Left ventricle myocardium inferior (tissue), 1 donor: ENCODE measurements around the gene GREB1. TPM values are rescaled to one million over a fixed set of nuclear protein-coding genes. Genes with fewer than 3 reads are reported as not detected.

Experiments used
- DNase-seq: peaks from one replicate; pipeline ENCODE4 v3.0.0-alpha.2; 2020
- H3K27ac ChIP-seq: fragments of 200-600 bp; replicated peaks from 2 replicates; pipeline ENCODE4 v1.8.0; 2021
- H3K27me3 ChIP-seq: fragments of 200-600 bp; 2 replicates; pipeline ENCODE4 v1.8.0; 2021; ENCODE audit warnings: low read depth
- H3K36me3 ChIP-seq: fragments of 200-600 bp; 2 replicates; pipeline ENCODE4 v1.8.0; 2021
- H3K4me1 ChIP-seq: fragments of 200-600 bp; 2 replicates; pipeline ENCODE4 v1.8.0; 2021
- H3K4me3 ChIP-seq: fragments of 200-600 bp; 2 replicates; pipeline ENCODE4 v1.8.0; 2021; ENCODE audit warnings: mild to moderate bottlenecking, moderate library complexity
- H3K9me3 ChIP-seq: fragments of 200-600 bp; replicated peaks from 2 replicates; pipeline ENCODE4 v1.8.0; 2021
- intact Hi-C: fragments of 100-400 bp; cut with micrococcal nuclease; formaldehyde crosslinking; loops from one replicate; pipeline ENCODE4 v1.11.0; 2022
- total RNA-seq: library from RNA; stranded (reverse); fragmentation: NEBNext Ultra II Directional; extraction: Animal tissue kit (Norgen Biotek cat#: 25700); gene quantifications from one replicate; pipeline ENCODE4 v1.2.1, GENCODE V29; 2021
- TF ChIP-seq, protein P1 (sequence below): fragments of 200-600 bp; IDR thresholded peaks from 2 replicates; pipeline ENCODE4 v1.8.0; 2021; ENCODE audit warnings: antibody characterized with exemption, mild to moderate bottlenecking, borderline replicate concordance
- donor health status: DM: no; HTN: yes; CAD: no; lungs with severe emphysema.

Gene GREB1
- total RNA-seq, 1 donor from 2014 or later, result 7.8 TPM

DNA sequence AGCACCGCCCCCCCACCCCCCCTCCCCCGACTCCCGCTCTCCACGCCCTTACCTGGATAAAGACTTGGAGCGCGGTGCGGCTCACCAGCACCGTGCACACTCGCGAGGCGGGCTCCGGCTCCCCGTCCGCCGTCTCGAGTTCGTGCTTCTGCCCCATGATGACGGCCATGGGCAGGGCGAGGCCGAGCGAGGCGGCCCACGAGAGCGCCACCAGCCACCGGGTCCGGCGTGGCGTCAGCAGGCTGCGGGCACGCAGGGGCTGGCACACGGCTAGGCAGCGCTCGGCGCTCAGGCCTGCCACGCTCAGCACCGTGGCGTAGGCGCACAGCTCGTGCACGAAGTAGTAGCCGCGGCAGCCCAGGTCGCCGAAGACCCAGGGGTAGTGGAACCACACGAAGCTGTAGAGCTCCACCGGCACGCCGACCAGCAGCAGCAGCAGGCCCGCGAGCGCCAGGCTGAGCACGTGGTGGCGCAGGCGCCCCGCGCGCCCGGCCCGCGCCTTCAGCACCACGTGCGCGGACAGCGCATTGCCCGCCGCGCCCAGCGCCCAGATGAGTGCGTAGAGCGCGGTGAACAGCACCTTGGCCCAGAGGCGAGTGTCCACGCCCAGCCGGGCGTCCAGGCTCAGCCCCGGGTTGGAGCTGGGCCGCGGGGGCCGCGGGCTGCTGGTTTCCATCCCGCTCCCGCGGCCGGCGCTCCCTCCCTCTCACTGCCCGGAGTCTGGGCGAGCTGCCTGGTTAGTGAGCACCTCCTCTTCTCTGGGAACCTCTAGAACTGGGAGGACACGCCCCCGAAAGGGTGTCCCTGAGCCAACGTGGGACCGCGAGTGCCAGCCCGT, 135.8 kb downstream of the GREB1 start, which contains the start of gene NTSR2:
NTSR2 (minus strand) TSS at position 742 of the 838 bp plus-strand sequence; CDS start at position 676, 66 bp downstream.
- Histone ChIP-seq H3K4me1 (peaks cover 12% of the 10 kb centered on the region), H3K27me3 (peaks cover 84% of the 10 kb centered on the region), H3K36me3 (no peaks in the 10 kb centered on the region), H3K27ac (no peak within 1 kb of the TSS), H3K4me3 (peak within 1 kb of the TSS; percentile 38), H3K9me3 (no peaks in the 10 kb centered on the region)
- intact Hi-C loops, result no loop called here
- DNase-seq, result peak; percentile 59
- TF ChIP-seq, protein P1, sequence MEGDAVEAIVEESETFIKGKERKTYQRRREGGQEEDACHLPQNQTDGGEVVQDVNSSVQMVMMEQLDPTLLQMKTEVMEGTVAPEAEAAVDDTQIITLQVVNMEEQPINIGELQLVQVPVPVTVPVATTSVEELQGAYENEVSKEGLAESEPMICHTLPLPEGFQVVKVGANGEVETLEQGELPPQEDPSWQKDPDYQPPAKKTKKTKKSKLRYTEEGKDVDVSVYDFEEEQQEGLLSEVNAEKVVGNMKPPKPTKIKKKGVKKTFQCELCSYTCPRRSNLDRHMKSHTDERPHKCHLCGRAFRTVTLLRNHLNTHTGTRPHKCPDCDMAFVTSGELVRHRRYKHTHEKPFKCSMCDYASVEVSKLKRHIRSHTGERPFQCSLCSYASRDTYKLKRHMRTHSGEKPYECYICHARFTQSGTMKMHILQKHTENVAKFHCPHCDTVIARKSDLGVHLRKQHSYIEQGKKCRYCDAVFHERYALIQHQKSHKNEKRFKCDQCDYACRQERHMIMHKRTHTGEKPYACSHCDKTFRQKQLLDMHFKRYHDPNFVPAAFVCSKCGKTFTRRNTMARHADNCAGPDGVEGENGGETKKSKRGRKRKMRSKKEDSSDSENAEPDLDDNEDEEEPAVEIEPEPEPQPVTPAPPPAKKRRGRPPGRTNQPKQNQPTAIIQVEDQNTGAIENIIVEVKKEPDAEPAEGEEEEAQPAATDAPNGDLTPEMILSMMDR, result no peak

DNA sequence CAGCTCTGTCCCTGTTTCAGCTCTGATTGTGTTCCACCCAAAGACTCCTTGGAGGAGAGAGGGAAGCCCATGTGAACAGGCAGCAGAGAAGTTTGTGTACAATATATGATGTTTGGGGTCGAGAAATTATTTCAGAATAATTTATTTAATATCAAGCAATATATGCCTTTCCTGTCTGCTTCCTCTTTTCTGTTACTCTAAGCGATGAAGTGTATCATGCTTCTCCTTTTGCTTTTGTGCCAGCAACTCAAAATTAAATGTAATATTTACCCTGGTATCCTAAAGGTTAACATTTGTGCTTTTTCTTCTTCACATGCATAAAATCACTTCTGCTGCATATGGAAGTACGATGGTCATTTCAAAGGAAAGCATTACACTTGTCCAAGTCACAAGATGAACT, 138.6 kb downstream of the GREB1 start:
- no peaks in the 10 kb centered on the region for H3K9me3 ChIP-seq
- H3K27me3 ChIP-seq, result peaks cover 83% of the 10 kb centered on the region
- DNase-seq, result no peak
- H3K4me1 ChIP-seq, result peaks cover 23% of the 10 kb centered on the region
- no peak overlapping the region for H3K4me3 ChIP-seq
- no peaks in the 10 kb centered on the region for H3K36me3 ChIP-seq
- TF ChIP-seq, protein P1, result no peak
- H3K27ac ChIP-seq, result no peak overlapping the region
- intact Hi-C loops, result no loop called here

DNA sequence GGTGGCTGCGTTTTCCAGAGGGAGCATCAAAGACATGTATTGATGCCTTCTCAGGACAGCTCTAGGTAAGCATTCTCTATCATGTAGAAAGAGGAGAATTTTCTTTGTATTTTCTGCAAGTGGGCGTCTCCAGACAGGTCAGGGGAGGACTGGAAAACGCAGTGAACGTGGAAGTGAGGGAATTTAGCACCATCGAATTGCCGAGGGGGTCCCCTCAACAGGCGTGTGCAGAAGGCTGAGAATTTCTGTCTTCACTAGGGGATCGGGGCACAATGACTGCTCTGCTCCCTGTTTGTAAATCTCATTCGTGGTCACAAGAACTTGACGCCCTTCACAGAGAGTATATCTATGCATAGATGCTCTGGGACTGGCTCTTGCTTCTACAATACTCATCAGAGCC, 141.1 kb downstream of the GREB1 start:
- H3K27ac ChIP-seq, result no peak overlapping the region
- H3K9me3 ChIP-seq, result no peaks in the 10 kb centered on the region
- TF ChIP-seq, protein P1, result no peak
- DNase-seq, result no peak
- H3K27me3 ChIP-seq, result peaks cover 81% of the 10 kb centered on the region
- intact Hi-C loops, result no loop called here
- H3K4me3 ChIP-seq, result no peak overlapping the region
- H3K36me3 ChIP-seq, result no peaks in the 10 kb centered on the region
- H3K4me1 ChIP-seq, result peaks cover 19% of the 10 kb centered on the region

DNA sequence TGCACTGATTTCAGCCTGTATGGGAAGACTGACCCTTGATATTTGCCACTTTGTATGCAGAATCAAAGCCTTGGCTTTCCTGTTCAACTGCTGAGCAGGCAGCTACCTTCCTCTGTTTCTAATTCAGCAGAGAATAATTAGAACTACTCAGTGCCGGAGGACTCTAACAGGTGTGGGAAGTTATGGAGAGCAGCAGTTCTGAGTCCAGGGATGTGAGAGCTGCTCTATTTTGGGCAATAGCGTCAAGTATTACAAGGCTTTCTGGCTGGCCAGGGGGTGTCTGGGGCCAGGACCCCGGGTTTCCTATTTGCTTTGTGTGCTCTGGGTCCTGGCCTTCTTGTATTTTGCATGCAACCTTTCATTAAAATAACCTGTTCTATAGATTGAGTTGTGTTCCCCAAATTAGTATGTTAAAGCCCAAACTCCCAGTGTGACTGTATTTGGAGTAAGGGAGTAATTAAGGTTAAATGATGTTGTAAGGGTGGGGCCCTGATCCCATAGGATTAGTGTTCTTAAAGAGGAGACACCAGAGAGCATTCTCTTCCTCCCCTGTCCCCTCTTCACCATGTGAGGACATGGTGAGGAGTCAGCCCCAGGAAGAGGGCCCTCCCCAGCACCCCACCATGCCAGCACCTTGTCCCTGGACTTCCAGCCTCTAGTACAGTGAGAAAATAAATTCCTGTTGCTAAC, 141.7 kb downstream of the GREB1 start:
- Histone ChIP-seq H3K4me3 (no peak overlapping the region), H3K27me3 (peaks cover 76% of the 10 kb centered on the region), H3K4me1 (peaks cover 16% of the 10 kb centered on the region), H3K9me3 (no peaks in the 10 kb centered on the region), H3K36me3 (no peaks in the 10 kb centered on the region), H3K27ac (no peak overlapping the region)
- TF ChIP-seq, protein P1, result no peak
- DNase-seq, result no peak
- intact Hi-C loops, result no loop called here

- intact Hi-C loops, result no loop called here
- Histone ChIP-seq H3K27me3 (peaks cover 65% of the 10 kb centered on the region), H3K36me3 (no peaks in the 10 kb centered on the region), H3K9me3 (no peaks in the 10 kb centered on the region), H3K27ac (peak overlapping the region; percentile 38), H3K4me1 (peaks cover 16% of the 10 kb centered on the region), H3K4me3 (no peak overlapping the region)
- TF ChIP-seq, protein P1, result no peak
- no peak for DNase-seq
Observed at GRCh38 chr2:11676640-11677039, 142.8 kb downstream of the GREB1 start.
